ENCODE measurements around the gene PLEKHA3.

GRCh38 chr2:178482437-178482836, 2.2 kb downstream of the PLEKHA3 start:
- TF ChIP-seq EZH2 (IDR thresholded peaks at IDR 0.05; ENCODE audit: low read depth) = no peak
- TF ChIP-seq CTCF (conservative IDR thresholded peaks at IDR 0.05) = no peak
